ENCODE data around the gene PANK2.
"Not testable (repeated sequence)": the region's sequence is repeated elsewhere in the genome, so short reads cannot be mapped to it uniquely, and the experiment has no call there.

The PANK2 gene

DNA sequence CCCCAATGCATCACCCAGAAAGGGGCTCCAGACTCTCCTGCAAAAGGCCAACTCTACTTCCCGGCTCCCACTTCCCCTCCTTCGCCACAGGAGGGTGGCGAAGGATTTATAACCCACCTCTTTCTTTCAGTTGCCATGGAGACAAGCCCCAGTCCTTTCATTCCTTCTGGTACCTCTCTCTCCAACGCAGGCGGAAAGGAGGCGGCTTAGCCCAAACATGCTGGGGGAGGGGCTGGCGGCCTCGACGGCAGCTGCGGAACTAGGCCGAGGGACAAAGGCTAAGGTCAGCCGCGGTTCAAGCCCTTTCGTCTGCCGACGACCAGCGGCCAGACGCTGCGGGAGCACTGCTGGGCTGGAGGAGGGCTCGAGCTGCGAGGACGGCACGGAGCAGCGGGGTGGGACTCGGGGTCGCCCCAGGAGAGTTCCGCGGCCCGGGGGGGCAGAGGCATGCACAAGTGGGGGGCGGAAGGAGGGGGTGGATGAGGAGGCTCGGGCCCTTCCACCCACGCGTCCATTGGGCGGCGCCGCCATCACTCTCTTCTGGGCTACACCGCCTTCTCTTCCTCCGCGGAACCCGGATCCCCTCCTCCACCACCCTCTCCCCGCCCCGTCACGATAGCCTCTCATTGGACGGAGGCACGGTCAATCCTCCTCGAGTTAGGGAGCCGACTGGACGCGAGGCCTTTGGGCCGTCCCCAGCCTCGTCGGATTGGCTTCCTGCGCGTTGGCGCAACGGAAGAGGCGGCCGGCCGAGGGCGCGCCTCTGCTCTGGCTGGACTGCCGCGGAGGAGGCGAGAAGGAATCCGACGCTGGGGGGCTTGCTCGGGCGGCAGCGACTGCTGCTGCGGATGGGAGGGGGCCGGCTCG lies at the start of gene PANK2:
PANK2 (plus strand) TSS at position 766 of the 867 bp plus-strand sequence.
- peak; percentile 96 for DNase-seq

DNA sequence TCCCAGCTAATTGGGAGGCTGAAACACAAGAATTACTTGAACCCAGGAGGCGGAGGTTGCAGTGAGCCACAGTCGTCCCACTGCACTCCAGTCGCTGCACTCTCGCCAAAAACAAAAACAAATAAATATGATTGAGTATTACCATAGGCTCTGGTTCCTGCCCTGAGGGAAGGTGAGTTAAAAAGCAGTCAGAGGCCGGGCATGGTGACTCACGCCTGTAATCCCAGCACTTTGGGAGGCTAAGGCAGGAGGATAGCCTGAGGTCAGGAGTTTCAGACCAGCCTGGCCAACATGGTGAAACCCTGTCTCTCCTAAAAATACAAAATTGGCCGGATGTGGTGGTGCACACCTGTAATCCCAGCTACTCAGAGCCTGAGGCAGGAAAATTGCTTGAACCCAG lies 49.0 kb upstream of the PANK2 start:
- DNase-seq, result not testable (repeated sequence)

DNA sequence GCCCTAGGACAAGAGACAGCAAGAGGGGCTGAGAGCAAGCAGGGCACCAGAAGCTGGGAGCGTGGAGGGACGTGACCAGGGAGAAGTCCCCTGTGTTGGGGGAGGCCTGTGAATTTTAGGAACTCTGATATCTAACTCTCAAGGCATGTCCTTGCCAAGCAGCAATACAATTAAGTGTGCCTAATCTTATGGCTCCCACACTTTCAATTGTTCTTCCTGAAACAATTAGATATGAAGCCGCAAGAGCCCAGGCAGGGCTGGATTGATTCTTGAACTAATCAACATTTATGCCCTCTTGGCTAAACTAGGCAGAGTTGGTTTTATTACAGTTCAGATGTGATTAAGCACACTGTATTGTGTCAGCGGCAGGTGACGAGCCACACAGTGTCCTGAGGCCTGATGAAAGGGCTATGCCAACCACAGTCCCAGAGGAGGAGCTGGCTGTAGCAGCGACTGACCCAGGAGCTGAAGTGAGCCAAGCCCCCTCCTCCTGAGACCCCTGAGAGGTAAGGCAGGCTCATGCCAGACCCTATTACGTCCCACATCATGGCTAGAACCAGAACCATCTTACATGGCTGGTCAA lies 46.7 kb upstream of the PANK2 start:
- no peak for DNase-seq

DNA sequence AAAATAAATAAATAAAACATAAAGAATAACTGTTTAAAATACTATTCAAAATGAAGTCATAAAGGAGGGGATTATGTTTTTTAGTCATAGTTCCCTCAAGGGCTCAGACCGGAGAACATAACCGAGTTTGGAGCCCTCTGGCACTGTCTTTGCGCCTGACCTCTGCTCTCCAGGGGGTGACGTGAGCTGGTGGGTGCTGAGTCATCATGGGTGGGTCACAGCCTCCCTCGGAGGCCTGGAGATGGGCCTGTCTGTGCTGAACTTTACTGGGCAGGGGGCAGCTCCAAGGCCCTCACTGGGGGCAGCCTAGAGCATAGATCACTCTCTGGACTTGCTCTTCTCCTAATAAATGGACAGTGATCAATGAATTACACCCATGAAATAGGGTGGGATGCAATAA lies 45.7 kb upstream of the PANK2 start:
- DNase-seq, result no peak

DNA sequence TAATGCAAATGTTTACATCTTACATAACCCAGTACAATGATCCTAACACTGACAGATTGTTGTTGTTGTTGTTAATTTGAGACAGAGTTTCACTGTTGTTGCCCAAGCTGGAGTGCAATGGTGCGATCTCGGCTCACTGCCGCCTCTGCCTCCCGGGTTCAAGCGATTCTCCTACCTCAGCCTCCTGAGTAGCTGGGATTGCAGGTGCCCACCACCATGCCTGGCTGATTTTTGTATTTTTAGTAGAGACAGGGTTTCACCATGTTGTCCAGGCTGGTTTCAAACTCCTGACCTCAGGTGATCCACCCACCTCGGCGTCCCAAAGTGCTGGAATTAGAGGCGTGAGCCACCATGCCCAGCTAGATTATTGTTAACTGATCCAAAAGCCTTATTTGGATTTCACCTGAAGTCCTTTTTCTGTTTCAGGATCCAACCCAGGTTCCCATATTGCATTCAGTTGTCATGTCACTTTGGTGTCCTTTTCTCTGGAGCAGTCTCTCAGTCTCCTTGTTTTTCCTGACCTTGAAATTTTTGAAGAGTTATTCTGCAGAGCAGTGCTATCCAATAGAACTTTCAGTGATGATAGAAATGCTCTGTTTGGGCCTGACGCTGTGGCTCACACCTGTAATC lies 45.1 kb upstream of the PANK2 start:
- DNase-seq, result not testable (repeated sequence)

DNA sequence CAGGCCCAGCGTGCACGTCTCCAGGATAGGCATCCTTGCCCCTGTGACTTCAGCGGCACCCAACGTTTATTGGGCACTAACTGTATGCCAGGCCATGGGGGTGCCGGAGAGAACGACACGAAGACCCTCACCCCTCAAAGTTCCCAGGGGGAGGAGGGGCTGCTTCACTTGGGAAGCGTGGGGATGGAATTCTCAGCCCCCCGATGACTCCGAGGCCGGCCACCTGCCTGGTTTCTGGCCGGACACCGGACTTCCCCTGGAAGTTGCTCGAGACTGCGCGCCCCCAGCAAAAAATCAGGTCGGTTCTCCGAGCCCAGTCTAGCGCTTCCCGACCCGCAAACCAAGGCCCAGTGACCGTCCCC lies 42.8 kb upstream of the PANK2 start:
- peak in 1 of 2 experiments; percentile 43 for DNase-seq

DNA sequence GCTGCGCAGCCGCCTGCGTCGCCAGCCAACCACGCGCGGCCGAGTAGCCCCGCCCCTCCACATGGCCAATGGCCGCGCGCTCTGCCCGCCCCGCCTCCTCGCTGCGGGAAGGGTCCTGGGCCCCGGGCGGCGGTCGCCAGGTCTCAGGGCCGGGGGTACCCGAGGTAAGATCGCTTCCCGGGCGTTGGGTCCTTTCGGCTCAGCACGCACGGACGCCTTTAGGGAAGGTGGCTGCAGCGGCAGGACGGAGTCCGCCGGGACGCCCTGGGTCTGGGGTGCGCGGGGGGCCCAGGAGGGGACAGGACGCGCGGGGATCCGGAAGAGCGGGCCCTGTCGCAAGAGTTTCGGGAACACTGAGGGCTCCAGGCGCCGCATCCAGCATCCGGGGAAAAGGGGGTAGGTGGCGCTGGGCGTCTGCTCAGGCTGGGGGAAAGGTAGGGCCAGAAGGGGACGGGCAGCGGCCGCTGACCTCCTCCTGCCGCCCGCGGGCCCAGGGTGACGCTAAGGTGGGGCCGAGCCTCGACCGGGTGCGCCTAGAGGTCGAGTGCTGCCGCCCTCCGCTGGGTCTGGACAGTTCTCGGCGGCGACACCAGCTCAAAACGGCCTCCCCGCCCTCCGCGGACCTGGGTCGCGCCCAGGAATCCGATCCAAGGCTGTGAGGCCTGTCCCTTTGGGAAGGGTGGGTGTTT lies 42.3 kb upstream of the PANK2 start, which contains the start of gene MAVS:
MAVS (plus strand) TSS at position 95 of the 689 bp plus-strand sequence. CDS start 7,791 bp downstream, outside the sequence.
- peak; percentile 84 to 85 for DNase-seq

DNA sequence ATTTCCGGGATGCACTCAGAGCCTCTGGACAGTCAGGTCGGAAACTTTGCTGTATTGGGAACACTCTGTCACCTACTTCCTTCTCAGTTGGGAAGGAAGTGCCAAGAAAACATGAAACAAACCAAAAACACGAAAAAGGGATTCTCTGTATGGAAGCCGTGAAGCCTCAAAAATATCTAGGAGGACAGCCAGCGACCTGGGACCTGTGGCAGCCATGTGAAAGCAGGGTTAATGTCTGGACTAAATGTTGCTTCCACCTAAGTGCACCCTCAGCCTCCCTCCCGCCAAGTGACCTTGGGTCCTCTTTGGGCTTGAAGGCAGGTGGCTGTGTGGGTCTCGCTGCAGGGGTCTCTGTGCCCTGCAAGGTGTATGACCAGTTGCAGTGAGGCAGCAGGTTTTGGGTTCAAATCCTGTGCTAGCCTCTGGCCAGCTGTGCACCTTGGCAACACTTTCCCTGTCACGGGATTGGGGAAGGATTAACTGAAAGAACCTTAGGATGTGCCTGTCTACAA lies 41.7 kb upstream of the PANK2 start:
- DNase-seq, result no peak

DNA sequence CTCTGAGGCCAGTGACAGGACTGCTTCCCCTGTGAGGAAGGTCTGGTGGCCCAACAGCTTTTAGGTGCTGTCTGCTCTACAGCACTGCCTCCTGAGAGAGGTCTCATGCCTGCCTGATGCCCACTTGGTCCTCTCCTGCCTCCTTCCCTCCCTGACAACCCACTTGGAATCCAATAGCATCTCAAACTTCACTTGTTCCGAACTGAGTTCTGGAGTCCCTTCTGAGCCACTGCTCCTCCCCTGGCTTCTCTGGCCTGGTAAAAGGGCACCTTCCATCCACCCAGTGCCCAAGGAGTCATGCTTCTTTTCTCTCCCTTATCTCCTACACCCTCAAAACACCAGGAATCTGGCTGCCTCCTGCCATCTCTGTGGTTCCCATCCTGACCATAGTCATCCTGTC lies 40.6 kb upstream of the PANK2 start:
- no peak for DNase-seq

DNA sequence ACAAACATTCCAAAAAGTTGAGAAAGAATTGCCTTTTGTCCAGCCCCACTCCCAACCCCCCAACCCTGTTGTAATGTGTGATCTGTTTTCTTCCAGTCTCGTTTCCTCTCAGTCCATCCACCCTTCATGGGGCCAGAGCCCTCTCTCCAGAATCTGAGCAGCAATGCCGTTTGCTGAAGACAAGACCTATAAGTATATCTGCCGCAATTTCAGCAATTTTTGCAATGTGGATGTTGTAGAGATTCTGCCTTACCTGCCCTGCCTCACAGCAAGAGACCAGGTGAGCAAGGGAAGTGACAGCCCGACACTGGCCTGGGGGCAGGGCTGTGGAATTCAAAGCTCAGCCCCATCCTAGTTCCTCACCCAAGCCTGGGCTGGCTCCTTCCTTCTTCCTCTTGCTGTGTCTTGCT lies 34.7 kb upstream of the PANK2 start:
- no peak for DNase-seq

DNA sequence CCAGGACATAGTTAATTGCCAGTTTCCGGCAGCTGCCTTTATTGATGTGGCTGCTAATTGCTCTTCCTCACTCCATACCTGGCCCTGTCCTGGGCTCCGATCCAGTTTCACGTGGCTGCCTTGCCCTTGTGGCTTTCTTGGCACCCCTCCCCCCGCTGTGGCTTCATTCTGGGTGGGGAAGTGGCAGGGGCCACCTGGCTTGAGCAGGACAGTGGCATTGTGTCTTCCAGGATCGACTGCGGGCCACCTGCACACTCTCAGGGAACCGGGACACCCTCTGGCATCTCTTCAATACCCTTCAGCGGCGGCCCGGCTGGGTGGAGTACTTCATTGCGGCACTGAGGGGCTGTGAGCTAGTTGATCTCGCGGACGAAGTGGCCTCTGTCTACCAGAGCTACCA lies 31.8 kb upstream of the PANK2 start:
- DNase-seq, result no peak

DNA sequence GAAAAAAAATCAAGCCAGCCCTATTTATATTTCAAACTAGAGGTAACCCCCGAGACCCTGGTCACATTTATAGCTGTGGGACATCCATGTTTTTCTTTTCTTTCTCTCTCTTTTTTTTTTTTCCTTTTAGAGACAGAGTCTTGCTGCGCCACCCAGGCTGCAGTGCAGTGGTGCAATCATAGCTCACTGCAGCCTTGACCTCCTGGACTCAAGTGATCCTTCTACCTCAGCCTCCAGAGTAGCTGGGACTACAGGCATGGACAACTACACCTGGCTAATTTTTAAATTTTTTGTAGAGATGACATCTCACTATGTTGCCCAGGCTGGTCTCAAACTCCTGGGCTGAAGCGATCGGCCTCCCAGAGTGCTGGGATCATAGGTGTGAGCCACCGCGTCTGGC lies 30.5 kb upstream of the PANK2 start:
- no peak for DNase-seq

DNA sequence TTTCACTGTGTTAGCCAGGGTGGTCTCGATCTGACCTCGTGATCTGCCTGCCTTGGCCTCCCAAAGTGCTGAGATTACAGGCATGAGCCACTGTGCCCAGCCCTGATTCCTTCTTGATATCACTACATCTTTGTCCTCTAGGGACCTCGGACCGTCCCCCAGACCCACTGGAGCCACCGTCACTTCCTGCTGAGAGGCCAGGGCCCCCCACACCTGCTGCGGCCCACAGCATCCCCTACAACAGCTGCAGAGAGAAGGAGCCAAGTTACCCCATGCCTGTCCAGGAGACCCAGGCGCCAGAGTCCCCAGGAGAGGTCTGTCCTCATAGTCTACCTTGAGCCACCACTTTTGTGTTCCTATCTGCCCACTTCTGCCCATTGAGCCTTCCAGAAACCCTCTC lies 28.0 kb upstream of the PANK2 start:
- no peak for DNase-seq

DNA sequence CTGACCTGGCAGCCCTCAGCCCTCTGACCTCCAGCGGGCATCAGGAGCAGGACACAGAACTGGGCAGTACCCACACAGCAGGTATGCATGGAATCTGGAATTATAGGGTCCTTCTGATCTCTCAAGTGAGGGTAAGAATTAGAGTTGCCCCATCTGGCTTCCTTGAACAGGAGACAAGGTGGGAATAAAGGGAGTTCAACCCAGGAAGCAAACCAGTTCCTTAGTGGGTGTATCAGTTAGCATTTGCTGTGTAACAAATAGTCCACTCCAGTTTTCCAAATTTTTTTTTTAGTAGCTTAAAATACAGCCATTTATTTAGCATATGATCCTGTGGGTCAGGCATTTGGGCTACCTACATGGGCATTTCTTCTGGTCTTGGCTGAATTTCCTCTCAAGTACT lies 26.9 kb upstream of the PANK2 start:
- no peak for DNase-seq

DNA sequence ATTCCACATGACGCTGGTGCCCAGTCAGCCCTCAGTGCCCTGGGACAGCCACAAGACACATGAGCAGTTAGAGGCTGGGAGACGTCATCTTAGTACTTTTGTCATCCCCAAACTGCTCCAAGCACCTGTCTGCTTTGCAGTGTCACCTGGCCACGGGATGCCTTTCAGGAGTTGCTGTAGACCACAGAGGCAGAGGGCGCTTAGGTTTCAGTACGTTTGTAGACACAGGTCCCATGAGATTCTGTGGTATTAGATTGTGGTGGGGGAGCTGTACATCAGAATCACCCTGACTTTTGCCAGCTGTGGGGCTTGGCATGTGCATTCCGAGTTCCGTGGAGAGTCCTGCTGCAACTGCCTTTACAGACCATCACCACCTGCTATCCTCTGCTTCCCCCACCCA lies 25.9 kb upstream of the PANK2 start:
- no peak for DNase-seq

DNA sequence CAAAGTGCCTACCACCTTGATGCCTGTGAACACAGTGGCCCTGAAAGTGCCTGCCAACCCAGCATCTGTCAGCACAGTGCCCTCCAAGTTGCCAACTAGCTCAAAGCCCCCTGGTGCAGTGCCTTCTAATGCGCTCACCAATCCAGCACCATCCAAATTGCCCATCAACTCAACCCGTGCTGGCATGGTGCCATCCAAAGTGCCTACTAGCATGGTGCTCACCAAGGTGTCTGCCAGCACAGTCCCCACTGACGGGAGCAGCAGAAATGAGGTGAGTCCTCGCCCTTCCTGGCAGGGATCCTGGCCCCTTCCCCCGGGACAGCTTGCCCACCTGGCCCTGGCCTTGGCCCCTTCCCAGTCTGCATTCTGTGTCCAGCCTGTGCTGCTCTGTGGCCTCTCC lies 24.7 kb upstream of the PANK2 start:
- no peak for DNase-seq

DNA sequence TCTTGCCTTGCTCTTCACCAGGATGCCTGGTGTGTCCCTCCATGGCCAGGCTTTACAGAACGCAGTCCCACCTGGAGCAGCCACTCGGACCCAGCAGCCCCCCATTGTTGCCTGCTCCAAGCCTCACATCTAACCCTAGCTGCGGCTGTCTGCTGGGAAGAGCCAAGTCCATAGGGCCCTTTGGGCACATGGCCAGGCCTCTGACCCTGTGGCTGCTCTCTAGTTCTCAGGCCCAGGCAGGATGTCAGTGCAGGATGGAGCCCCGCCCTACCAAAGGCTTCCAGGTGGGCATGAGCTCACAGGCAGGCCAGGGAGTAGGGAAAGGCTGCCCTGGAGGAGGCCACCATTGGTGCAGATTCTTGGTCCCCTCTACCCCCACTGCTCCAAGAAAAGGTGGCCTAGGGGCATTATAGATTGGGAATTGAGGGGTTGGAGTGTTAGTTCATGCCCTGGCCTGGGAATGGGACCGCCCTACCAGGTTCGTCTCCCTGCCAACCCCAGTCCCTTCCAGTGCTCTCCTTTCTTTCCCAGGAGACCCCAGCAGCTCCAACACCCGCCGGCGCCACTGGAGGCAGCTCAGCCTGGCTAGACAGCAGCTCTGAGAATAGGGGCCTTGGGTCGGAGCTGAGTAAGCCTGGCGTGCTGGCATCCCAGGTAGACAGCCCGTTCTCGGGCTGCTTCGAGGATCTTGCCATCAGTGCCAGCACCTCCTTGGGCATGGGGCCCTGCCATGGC lies 23.9 kb upstream of the PANK2 start:
- DNase-seq, result no peak

DNA sequence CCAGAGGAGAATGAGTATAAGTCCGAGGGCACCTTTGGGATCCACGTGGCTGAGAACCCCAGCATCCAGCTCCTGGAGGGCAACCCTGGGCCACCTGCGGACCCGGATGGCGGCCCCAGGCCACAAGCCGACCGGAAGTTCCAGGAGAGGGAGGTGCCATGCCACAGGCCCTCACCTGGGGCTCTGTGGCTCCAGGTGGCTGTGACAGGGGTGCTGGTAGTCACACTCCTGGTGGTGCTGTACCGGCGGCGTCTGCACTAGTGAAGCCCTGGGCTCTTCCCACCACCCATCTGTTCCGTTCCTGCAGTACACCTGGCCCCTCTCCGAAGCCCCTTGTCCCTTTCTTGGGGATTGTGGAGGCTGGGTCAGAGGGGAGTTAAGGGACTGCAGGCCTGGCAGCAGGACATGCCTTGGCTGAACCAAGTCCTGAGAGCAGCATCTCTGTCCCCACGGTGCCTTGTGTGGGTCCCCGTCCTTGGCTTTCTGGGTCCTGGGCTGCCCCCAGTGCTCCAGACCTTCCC lies 23.2 kb upstream of the PANK2 start:
- no peak for DNase-seq

DNA sequence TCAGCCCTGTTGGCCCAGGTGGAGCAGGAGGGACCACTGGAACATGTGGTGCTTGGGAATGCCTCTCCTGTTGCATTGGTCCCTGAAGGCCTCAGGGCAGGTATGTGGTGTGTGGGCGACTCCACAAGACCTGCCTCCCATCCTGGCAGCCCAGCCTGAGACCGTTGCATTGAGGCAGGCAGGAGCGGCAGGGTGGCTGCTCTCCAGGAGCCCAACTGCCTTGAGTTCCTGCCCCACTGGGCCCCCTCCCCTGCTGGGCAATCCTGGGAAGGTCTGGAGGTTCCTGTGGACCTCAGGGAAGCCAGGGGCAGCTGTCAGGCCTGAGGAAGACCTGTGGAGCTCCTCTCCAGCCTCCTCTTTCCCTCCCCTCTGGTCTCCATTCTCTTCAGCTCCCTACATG lies 22.7 kb upstream of the PANK2 start:
- no peak for DNase-seq

DNA sequence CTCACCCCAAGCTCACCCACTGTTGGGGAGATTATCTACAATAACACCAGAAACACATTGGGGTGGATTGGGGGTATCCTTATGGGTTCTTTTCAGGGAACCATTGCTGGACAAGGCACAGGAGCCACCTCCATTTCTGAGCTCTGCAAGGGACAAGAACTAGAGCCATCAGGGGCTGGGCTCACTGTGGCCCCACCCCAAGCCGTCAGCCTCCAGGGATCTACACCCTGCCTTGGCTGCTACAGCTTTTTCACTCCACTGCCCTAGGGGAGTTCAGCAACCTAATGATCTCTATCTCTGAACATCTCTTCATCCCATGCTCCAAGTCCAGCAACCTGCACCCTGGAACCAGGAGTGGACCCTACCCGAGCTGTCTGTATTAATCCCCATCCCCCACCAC lies 21.4 kb upstream of the PANK2 start:
- no peak for DNase-seq

DNA sequence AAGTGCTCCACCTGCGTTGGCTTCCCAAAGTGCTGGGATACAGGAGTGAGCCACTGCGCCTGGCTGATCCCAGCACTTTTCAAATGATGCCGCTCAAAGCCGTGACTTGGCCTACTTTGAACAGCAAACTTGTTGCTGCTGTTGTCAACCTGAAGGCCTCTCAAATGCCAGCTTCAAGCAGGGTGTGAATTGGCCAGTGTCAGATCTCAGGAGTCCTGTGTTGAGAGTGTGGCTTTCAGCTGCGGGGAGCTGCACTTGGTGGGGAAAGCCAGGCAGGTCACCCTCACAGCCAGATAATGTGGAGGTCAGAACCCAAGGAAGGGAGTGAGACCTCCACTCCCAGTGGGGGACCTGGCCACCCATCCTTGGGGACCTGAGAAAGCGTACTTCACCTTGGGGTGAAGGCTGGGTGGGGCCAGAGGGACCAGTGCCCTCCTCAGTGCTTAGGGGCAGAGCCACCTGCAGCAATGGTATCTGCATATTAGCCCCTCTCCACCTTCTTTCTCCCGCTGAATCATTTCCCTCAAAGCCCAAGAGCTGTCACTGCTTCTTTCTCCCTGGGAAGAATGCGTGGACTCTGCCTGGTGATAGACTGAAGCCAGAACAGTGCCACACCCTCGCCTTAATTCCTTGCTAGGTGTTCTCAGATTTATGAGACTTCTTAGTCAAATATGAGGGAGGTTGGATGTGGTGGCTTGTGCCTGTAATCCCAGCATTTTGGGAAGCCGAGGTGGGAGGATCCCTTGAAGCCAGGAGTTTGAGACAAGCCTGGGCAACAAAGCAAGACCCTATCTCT lies 19.1 kb upstream of the PANK2 start:
- no peak for DNase-seq
